Stimulated activated CD8-positive, alpha-beta memory T cell treated with anti-CD3 and anti-CD28 coated beads, Interleukin-7, amount 100 ng/mL, for 1 hour (primary cell): Measurements from ENCODE around the gene ZNF79.

Source experiments
- DNase-seq, 2 donors: peaks; one replicate each; pipeline ENCODE4 v3.0.0-alpha.2; 2020; ENCODE audit warnings: low read depth in 2 of 2

The ZNF79 gene

GRCh38 chr9:127423934-127424675 lies at the start of gene ZNF79:
Gene ZNF79, plus strand, starts transcription at chr9:127424382. Its CDS starts 406 bp downstream, at chr9:127424788.
- peak; percentile 81 to 82 for DNase-seq

DNA sequence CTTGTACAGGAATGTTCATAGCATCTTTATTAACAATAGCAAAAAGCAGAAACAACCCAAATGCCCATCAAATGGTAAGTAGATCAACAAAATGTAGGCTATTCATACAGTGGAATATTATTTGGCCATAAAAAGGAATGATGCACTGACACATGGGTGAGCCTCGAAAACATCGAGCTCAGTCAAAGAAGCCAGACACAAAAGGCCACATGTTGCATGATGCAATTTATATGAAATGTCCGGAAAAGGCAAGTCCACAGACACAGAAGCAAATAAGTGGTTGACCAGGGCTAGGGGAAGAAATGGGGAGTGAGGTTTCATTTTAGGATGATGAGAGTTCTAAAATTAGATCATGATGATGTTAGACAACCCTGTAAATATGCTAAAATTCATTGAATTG lies 43.7 kb upstream of the ZNF79 start:
- no peak for DNase-seq

- DNase-seq: no peak
Measured at GRCh38 chr9:127382541-127382940, 41.6 kb upstream of the ZNF79 start.

- no peak for DNase-seq
Measured at GRCh38 chr9:127384016-127384730, 40.0 kb upstream of the ZNF79 start.

- DNase-seq: no peak
Measured at GRCh38 chr9:127384901-127385300, 39.3 kb upstream of the ZNF79 start.

GRCh38 chr9:127386249-127386648 lies 37.9 kb upstream of the ZNF79 start:
- no peak for DNase-seq

GRCh38 chr9:127386981-127387380 lies 37.2 kb upstream of the ZNF79 start:
- no peak for DNase-seq

- DNase-seq: peak; percentile 62 to 65
Measured at GRCh38 chr9:127388037-127388855, 35.9 kb upstream of the ZNF79 start.

DNA sequence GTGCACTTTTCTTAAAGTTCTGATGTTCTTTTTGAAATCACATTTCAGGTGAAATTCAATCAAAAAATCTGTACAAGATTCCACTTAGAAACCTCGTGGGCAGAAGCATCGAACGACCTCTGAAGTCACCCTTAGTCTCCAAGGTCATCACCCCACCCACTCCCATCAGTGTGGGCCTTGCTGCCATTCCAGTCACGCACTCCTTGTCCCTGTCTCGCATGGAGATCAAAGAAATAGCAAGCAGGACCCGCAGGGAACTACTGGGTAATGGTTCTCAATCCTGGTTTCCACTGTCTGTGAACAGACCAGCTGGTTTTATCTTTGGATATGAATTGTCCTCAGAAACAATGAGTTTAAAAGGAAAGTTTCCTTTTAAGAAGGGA lies 35.3 kb upstream of the ZNF79 start:
- no peak for DNase-seq

GRCh38 chr9:127389381-127390247 lies 34.6 kb upstream of the ZNF79 start:
- no peak for DNase-seq

DNA sequence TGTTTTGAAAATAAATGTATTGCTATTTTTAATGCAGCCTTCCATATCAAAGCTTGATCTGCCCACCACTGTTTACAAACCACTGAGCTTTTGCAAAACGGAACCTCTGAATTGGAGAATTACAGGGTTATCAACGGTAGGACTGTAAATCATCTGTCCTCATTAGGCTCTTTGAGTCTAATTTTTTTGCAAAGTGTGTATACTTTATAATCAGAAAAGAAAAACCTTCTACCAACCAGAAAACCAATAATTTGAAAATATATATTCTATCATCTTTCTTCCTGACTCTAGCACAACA lies 34.0 kb upstream of the ZNF79 start:
- no peak for DNase-seq

- no peak for DNase-seq
Measured at GRCh38 chr9:127390563-127390962, 33.6 kb upstream of the ZNF79 start.

DNA sequence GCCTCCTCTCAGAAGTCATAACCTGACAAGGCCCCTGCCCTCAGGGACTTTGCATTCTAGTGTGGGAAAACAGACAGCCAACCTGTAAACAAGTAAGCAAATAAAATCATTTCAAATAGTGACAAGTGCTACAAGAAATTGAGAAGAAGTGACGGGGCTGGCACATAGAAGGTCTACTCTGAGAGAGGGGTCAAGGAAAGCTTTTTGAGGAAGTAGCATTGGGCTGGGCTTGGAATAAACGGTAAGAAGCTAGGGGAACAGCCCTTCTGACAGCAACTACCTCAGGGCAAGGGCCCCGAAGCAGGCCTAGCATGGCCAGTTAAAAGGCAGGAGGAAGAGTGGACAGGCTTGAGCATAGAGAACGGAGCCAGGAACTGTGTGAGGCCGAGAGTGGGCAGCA lies 32.0 kb upstream of the ZNF79 start:
- no peak for DNase-seq

- DNase-seq: no peak
Measured at GRCh38 chr9:127392976-127393375, 31.2 kb upstream of the ZNF79 start.

DNA sequence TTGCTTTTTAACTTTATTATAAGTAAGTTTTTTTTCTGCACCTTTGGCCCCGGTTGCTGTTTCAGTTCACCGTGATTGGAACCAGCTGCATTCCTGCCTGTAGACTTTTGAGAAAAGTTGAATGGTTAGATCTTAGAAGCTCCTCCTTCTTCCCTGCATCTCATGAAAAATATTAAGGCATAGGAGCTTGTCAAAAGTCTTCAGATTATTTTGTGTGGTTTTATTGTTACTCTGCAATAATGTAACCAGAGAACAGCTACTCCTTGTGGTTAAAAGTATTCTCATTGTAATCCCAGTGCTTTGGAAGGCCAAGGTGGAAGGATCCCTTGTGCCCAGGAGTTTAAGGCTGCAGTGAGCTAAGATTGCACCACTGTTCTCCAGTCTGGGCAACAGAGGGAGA lies 30.5 kb upstream of the ZNF79 start:
- DNase-seq: no peak

- DNase-seq: no peak
Measured at GRCh38 chr9:127395497-127396252, 28.5 kb upstream of the ZNF79 start.

GRCh38 chr9:127396253-127396807 lies 27.9 kb upstream of the ZNF79 start:
- no peak for DNase-seq

GRCh38 chr9:127396808-127397645 lies 27.2 kb upstream of the ZNF79 start, which contains the start of gene SLC2A8:
Gene SLC2A8, plus strand, starts transcription at chr9:127397169. Its CDS starts 62 bp downstream, at chr9:127397231.
- peak; percentile 73 to 74 for DNase-seq

DNA sequence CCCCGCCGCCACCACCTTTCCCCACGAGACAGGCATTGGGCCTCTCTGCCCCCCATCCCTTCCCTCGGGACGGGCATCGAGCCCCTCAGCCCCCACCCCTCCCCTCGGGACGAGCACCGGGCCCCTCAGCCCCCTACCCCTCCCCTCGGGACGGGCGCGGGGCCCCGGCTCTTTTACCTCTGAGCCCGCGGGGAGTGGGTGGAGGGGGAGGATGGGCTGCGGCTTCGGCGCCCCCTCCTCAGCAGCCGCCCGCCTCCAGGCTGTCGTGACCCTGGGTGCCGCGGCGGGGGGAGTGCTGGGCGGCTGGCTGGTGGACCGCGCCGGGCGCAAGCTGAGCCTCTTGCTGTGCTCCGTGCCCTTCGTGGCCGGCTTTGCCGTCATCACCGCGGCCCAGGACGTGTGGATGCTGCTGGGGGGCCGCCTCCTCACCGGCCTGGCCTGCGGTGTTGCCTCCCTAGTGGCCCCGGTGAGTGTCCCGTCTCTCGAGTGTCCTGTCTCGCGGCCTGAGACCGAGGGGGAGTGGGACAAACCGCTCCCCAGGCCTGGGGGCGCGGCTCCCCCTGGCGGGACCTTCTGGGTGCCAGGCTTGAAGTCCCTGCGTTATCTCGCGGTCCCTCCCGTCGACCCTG lies 26.4 kb upstream of the ZNF79 start:
- DNase-seq: no peak
